ENCODE data around the gene HGFAC. TPM values are rescaled to one million over a fixed set of nuclear protein-coding genes. Genes with fewer than 3 reads are reported as not detected.
A peak's percentile ranks its signal among the peaks of the same experiment; 100 is the strongest.

The HGFAC gene
- total and polyA plus RNA-seq, 2 of the 13 experiments (the other 11 are each of a cell fraction or from before 2014, with no cell fraction given), result 8.5 to 63.6 TPM

DNA sequence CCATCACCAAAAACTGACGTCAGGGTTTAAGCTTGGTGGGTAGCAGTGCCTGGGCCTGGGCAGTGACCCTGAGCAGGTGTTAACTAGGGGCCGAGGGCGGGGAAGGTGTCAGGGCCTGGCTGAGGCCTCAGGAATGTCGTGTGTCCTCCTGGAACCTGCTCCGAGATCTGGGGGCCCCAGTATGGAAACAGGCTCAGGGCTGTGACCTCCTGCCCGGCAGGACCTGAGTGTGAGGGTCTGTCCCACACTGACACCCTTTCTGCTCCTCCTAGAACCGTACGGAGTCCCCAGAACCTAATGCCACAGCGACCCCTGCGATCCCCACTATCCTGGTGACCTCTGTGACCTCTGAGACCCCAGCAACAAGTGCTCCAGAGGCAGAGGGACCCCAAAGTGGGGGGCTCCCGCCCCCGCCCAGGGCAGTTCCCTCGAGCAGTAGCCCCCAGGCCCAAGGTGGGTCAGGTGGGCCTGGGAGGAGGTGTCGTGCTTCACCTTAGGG is 741 bp downstream of the HGFAC start (continued):
- no peak; the same call in 1 of the 2 replicates for TF ChIP-seq MYC (CRISPR knock-in tag; IDR thresholded peaks at IDR 0.05; ENCODE audit: borderline replicate concordance)
- TF ChIP-seq PHB2 (IDR thresholded peaks at IDR 0.05; ENCODE audit: partially characterized antibody), result no peak
- TF ChIP-seq REPIN1 (CRISPR knock-in tag; IDR thresholded peaks at IDR 0.05; ENCODE audit: borderline replicate concordance, low read depth), result no peak
- no peak; the same call in 1 of the 2 replicates for TF ChIP-seq MEF2D (CRISPR knock-in tag; IDR thresholded peaks at IDR 0.05)
- no peak for TF ChIP-seq ZMAT3 (CRISPR knock-in tag; conservative IDR thresholded peaks at IDR 0.05)
- TF ChIP-seq ZNF672 (CRISPR knock-in tag; IDR thresholded peaks at IDR 0.05), result no peak
- no peak for TF ChIP-seq FIP1L1 (IDR thresholded peaks at IDR 0.05; ENCODE audit: borderline replicate concordance, insufficient read depth, low read depth, low read length)
- no peak for TF ChIP-seq RAD21 (CRISPR knock-in tag; IDR thresholded peaks at IDR 0.05)
- TF ChIP-seq ZNF670 (CRISPR knock-in tag; IDR thresholded peaks at IDR 0.05; ENCODE audit: borderline replicate concordance), result peak; percentile 79
- TF ChIP-seq ZNF761 (CRISPR knock-in tag; conservative IDR thresholded peaks at IDR 0.05), result no peak
- TF ChIP-seq ZNF879 (CRISPR knock-in tag; IDR thresholded peaks at IDR 0.05), result no peak
- TF ChIP-seq CC2D1A (CRISPR knock-in tag; IDR thresholded peaks at IDR 0.05), result no peak
- TF ChIP-seq, protein P1, sequence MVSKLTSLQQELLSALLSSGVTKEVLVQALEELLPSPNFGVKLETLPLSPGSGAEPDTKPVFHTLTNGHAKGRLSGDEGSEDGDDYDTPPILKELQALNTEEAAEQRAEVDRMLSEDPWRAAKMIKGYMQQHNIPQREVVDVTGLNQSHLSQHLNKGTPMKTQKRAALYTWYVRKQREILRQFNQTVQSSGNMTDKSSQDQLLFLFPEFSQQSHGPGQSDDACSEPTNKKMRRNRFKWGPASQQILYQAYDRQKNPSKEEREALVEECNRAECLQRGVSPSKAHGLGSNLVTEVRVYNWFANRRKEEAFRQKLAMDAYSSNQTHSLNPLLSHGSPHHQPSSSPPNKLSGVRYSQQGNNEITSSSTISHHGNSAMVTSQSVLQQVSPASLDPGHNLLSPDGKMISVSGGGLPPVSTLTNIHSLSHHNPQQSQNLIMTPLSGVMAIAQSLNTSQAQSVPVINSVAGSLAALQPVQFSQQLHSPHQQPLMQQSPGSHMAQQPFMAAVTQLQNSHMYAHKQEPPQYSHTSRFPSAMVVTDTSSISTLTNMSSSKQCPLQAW (CRISPR knock-in tag; IDR thresholded peaks at IDR 0.05), result no peak
- TF ChIP-seq ZNF292 (CRISPR knock-in tag; IDR thresholded peaks at IDR 0.05; ENCODE audit: borderline replicate concordance, low read depth), result no peak
- no peak; the same call in 1 of the 2 replicates for TF ChIP-seq ZNF747 (CRISPR knock-in tag; IDR thresholded peaks at IDR 0.05; ENCODE audit: borderline replicate concordance)
- TF ChIP-seq POLR2A (IDR thresholded peaks at IDR 0.05; ENCODE audit: insufficient read depth in 1 of 2, low read depth in 2 of 2, low read length in 2 of 2), result peak in 1 of 2 experiments; percentile 73; a peak in 2 of 4 replicates
- no peak for TF ChIP-seq TAF1 (CRISPR knock-in tag; IDR thresholded peaks at IDR 0.05)
- TF ChIP-seq NPAS2 (CRISPR knock-in tag; IDR thresholded peaks at IDR 0.05; ENCODE audit: borderline replicate concordance), result no peak
- no peak for TF ChIP-seq ZNF17 (CRISPR knock-in tag; IDR thresholded peaks at IDR 0.05)
- TF ChIP-seq ISL2 (CRISPR knock-in tag; IDR thresholded peaks at IDR 0.05), result no peak
- no peak; the same call in 1 of the 2 replicates for TF ChIP-seq KLF6 (CRISPR knock-in tag; IDR thresholded peaks at IDR 0.05)
- TF ChIP-seq ZNF432 (CRISPR knock-in tag; IDR thresholded peaks at IDR 0.05; ENCODE audit: borderline replicate concordance), result no peak
- no peak for TF ChIP-seq CENPT (CRISPR knock-in tag; IDR thresholded peaks at IDR 0.05; ENCODE audit: low read depth)
- TF ChIP-seq MYNN (CRISPR knock-in tag; IDR thresholded peaks at IDR 0.05; ENCODE audit: low read depth), result no peak
- no peak for TF ChIP-seq ZNF468 (CRISPR knock-in tag; IDR thresholded peaks at IDR 0.05)
- TF ChIP-seq MTF1 (CRISPR knock-in tag; IDR thresholded peaks at IDR 0.05), result no peak
- TF ChIP-seq, protein P2, sequence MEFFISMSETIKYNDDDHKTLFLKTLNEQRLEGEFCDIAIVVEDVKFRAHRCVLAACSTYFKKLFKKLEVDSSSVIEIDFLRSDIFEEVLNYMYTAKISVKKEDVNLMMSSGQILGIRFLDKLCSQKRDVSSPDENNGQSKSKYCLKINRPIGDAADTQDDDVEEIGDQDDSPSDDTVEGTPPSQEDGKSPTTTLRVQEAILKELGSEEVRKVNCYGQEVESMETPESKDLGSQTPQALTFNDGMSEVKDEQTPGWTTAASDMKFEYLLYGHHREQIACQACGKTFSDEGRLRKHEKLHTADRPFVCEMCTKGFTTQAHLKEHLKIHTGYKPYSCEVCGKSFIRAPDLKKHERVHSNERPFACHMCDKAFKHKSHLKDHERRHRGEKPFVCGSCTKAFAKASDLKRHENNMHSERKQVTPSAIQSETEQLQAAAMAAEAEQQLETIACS (CRISPR knock-in tag; IDR thresholded peaks at IDR 0.05), result no peak
- TF ChIP-seq SNAPC2 (CRISPR knock-in tag; IDR thresholded peaks at IDR 0.05), result no peak
- 0 out of 2 replicates have a peak, but pooled peaks have one; percentile 22 for TF ChIP-seq KDM6A (CRISPR knock-in tag; IDR thresholded peaks at IDR 0.05; ENCODE audit: low read depth)
- TF ChIP-seq ZNF749 (CRISPR knock-in tag; IDR thresholded peaks at IDR 0.05; ENCODE audit: borderline replicate concordance), result no peak
- TF ChIP-seq ZNF773 (CRISPR knock-in tag; IDR thresholded peaks at IDR 0.05; ENCODE audit: borderline replicate concordance), result no peak
- no peak for TF ChIP-seq HHEX (CRISPR knock-in tag; IDR thresholded peaks at IDR 0.05)

All from HepG2 (cell line).